ENCODE results near the gene SMG9.

DNA sequence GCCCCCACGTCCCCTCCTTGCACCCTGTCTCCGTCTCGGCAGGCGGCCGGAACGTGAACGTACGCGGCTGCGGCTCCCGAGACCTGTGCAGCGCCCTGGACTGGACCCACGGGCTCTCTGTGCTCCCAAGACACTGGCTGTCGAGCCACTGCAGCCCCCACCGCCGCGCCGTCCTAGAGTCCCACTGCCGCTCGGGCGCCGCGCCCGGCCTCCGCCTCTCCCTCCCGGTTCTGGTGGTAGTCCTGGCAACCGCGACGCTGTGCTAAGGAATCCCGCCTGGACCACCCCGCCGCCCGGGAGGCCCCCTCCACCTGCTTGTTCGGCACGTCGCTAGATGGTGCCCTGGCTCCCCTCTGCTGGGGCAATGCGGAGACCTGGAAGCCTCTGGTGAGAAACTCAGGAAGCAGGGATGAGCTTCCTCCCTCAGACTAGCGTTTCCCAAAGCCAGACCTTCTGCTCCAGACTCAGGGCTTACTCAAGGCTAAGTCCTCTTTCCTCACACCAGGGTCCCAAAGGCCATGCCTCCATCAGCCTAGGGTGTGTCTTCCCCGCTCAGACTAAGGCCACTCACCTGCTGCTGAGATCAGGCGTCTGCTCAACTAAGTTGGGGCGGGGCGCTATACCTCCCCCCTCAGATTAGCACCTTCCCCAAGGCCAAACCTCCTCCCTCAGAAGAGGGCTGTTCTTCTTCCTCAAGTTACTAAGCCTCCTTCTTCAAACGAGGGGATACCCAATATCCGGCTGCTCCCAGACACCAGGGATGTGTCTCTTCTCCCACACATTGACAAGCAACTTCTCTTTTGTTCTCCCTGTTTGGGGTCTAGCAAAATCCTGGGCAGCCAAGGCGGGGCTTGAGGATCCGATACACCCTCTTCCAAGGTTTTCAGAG, 55.0 kb downstream of the SMG9 start:
- no peak for TF ChIP-seq BHLHE40 (IDR thresholded peaks at IDR 0.05; ENCODE audit: borderline replicate concordance)
- no peak for TF ChIP-seq FOXM1 (IDR thresholded peaks at IDR 0.05; ENCODE audit: borderline replicate concordance)
- no peak for TF ChIP-seq ZNF384 (IDR thresholded peaks at IDR 0.05)
- no peak for TF ChIP-seq TARDBP (IDR thresholded peaks at IDR 0.05)
- TF ChIP-seq HDGF (IDR thresholded peaks at IDR 0.05; ENCODE audit: borderline replicate concordance), result no peak
- no peak for TF ChIP-seq NFRKB (IDR thresholded peaks at IDR 0.05)
- TF ChIP-seq SP1 (IDR thresholded peaks at IDR 0.05), result no peak
- TF ChIP-seq SUZ12 (IDR thresholded peaks at IDR 0.05), result no peak
- TF ChIP-seq ELF4 (IDR thresholded peaks at IDR 0.05), result no peak
- no peak for TF ChIP-seq FOXA1 (IDR thresholded peaks at IDR 0.05)
- no peak for TF ChIP-seq L3MBTL2 (conservative IDR thresholded peaks at IDR 0.05)

Measured in HEK293T (cell line).